ENCODE measurements around the gene CPM.

DNA sequence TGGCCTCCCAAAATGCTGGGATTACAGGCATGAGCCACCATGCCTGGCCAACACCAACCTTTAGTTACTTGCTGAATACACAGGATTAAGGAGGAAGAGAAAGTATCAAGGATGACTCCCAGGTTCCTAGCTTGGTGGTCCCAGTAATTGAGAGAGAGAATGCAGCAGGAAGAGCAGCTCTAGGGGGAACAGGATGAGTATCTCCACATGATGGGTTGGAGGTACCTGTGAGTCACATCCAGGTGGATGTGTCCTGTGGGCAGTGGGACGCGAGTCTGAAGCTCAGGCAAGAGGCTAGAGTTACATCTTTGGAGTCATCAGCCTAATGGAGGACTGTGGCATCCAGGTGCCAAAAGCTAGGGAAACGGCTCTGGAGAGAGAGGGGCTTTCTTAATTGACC, 77.9 kb downstream of the CPM start:
- TF ChIP-seq POLR2A (IDR thresholded peaks at IDR 0.05; ENCODE audit: low read depth, low read length) (no peak), CTCF (IDR thresholded peaks at IDR 0.05; ENCODE audit: extremely low read depth in 1 of 2, insufficient read depth in 1 of 2, low read depth in 1 of 2, low read length in 2 of 2) (no peak), POLR2AphosphoS5 (IDR thresholded peaks at IDR 0.05; ENCODE audit: insufficient read depth, low read depth, low read length) (no peak), MAX (IDR thresholded peaks at IDR 0.05; ENCODE audit: insufficient read depth, insufficient read length) (no peak), MYC (IDR thresholded peaks at IDR 0.05; ENCODE audit: low read depth, low read length) (no peak), EZH2 (IDR thresholded peaks at IDR 0.05; ENCODE audit: borderline replicate concordance, low read depth, low read length, severe bottlenecking) (no peak), GATA2 (IDR thresholded peaks at IDR 0.05; ENCODE audit: insufficient read depth, insufficient read length, low read depth, low read length) (no peak), JUN (IDR thresholded peaks at IDR 0.05; ENCODE audit: borderline replicate concordance, insufficient read depth, insufficient read length, low read depth) (no peak)
